HepG2 (cell line): ENCODE results near the gene MAB21L4. TPM values are rescaled to one million over a fixed set of nuclear protein-coding genes. Genes with fewer than 3 reads are reported as not detected.

Source experiments
- ATF7-NPFF ChIP-seq: sonication (generic); formaldehyde crosslinking; IDR thresholded peaks from 2 replicates; pipeline ENCODE4 v1.8.1; 2023; ENCODE audit warnings: mild to moderate bottlenecking, low read depth, missing genetic modification reagents, moderate library complexity
- ATRX ChIP-seq: sonication (generic); formaldehyde crosslinking; IDR thresholded peaks from 2 replicates; pipeline ENCODE4 v1.4.0; 2020; ENCODE audit warnings: missing genetic modification reagents, borderline replicate concordance
- CCDC6 ChIP-seq: sonication (generic); formaldehyde crosslinking; IDR thresholded peaks from 2 replicates; pipeline ENCODE4 v1.8.1; 2022; ENCODE audit warnings: mild to moderate bottlenecking, missing genetic modification reagents, moderate library complexity
- CENPX ChIP-seq: sonication (generic); formaldehyde crosslinking; IDR thresholded peaks from 2 replicates; pipeline ENCODE4 v1.9.0; 2021; ENCODE audit warnings: mild to moderate bottlenecking, missing genetic modification reagents, moderate library complexity
- E2F2 ChIP-seq: sonication (generic); formaldehyde crosslinking; IDR thresholded peaks from 2 replicates; pipeline ENCODE4 v1.4.0; 2020; ENCODE audit warnings: missing genetic modification reagents, borderline replicate concordance
- FOXM1 ChIP-seq: sonication (generic); formaldehyde crosslinking; IDR thresholded peaks from 2 replicates; pipeline ENCODE4 v1.5.0; 2020; ENCODE audit warnings: missing genetic modification reagents
- FOXP4 ChIP-seq: sonication (generic); formaldehyde crosslinking; IDR thresholded peaks from 2 replicates; pipeline ENCODE4 v1.4.0; 2020; ENCODE audit warnings: missing genetic modification reagents
- GTF3A ChIP-seq: sonication (generic); formaldehyde crosslinking; conservative IDR thresholded peaks from 2 replicates; pipeline ENCODE4 v1.4.0; 2020; ENCODE audit warnings: mild to moderate bottlenecking, missing genetic modification reagents
- HOXA9 ChIP-seq: sonication (generic); formaldehyde crosslinking; IDR thresholded peaks from 2 replicates; pipeline ENCODE4 v1.8.1; 2022; ENCODE audit warnings: missing genetic modification reagents, mild to moderate bottlenecking, moderate library complexity, borderline replicate concordance
- KDM1A ChIP-seq: IDR thresholded peaks from 2 replicates; pipeline ENCODE4 v1.6.1; 2016; ENCODE audit warnings: missing compliant biosample characterization
- KDM3A ChIP-seq: IDR thresholded peaks from 2 replicates; pipeline ENCODE4 v1.6.1; 2018; ENCODE audit warnings: low read depth, missing compliant biosample characterization
- MIER2 ChIP-seq: IDR thresholded peaks from 2 replicates; pipeline ENCODE4 v1.6.1; 2016; ENCODE audit warnings: missing biosample characterization, missing genetic modification reagents
- PTBP1 ChIP-seq: fragments of 200-400 bp; formaldehyde crosslinking; IDR thresholded peaks from 2 replicates; pipeline ENCODE4 v1.6.1; 2018; ENCODE audit warnings: low read length, low read depth; ENCODE audit not compliant: poor library complexity, severe bottlenecking
- SATB2 ChIP-seq: sonication (generic); formaldehyde crosslinking; IDR thresholded peaks from 2 replicates; pipeline ENCODE4 v1.5.0; 2020; ENCODE audit warnings: missing genetic modification reagents
- SYNCRIP ChIP-seq: fragments of 200-400 bp; formaldehyde crosslinking; IDR thresholded peaks from 2 replicates; pipeline ENCODE4 v1.6.1; 2018; ENCODE audit warnings: mild to moderate bottlenecking, low read depth, low read length; ENCODE audit not compliant: insufficient read depth
- TMF1 ChIP-seq: sonication (generic); formaldehyde crosslinking; IDR thresholded peaks from 2 replicates; pipeline ENCODE4 v1.8.1; 2022; ENCODE audit warnings: low read depth, missing genetic modification reagents
- ZBTB4 ChIP-seq: sonication (generic); formaldehyde crosslinking; IDR thresholded peaks from 2 replicates; pipeline ENCODE4 v1.4.0; 2020; ENCODE audit warnings: missing genetic modification reagents, mild to moderate bottlenecking, borderline replicate concordance
- ZBTB7A ChIP-seq: sonication (generic); formaldehyde crosslinking; IDR thresholded peaks from 2 replicates; pipeline ENCODE4 v1.8.0; 2022; ENCODE audit warnings: mild to moderate bottlenecking, missing genetic modification reagents
- ZNF205 ChIP-seq: IDR thresholded peaks from 2 replicates; pipeline ENCODE4 v1.6.1; 2018; ENCODE audit warnings: missing biosample characterization, missing genetic modification reagents
- ZNF431 ChIP-seq: sonication (generic); formaldehyde crosslinking; IDR thresholded peaks from 2 replicates; pipeline ENCODE4 v1.9.0; 2022; ENCODE audit warnings: missing genetic modification reagents, low read depth, mild to moderate bottlenecking, borderline replicate concordance
- ZNF567 ChIP-seq: sonication (generic); formaldehyde crosslinking; IDR thresholded peaks from 2 replicates; pipeline ENCODE4 v1.8.1; 2023; ENCODE audit warnings: mild to moderate bottlenecking, missing genetic modification reagents, borderline replicate concordance
- ZNF569 ChIP-seq: sonication (generic); formaldehyde crosslinking; IDR thresholded peaks from 2 replicates; pipeline ENCODE4 v1.5.0; 2020; ENCODE audit warnings: mild to moderate bottlenecking, missing genetic modification reagents, moderate library complexity, borderline replicate concordance
- ZNF629 ChIP-seq: sonication (generic); formaldehyde crosslinking; conservative IDR thresholded peaks from 2 replicates; pipeline ENCODE4 v1.5.0; 2020; ENCODE audit warnings: missing genetic modification reagents
- ZNF792 ChIP-seq: IDR thresholded peaks from 2 replicates; pipeline ENCODE4 v1.6.1; 2016
- polyA plus RNA-seq, 8 experiments: library from polyadenylated mRNA; depleted of rRNA in 3 of 8; stranded (reverse) in 7 of 8; unstranded in 1 of 8; fragments of >200 nt; fragmentation: Illumina TruSeq in 4 of 8; extraction: Trizol in 4 of 8; gene quantifications; 2 replicates each; pipeline versions ENCODE4 v1.2.1 to v1.2.3, GENCODE V29; 2011 to 2016; ENCODE audit warnings: low read depth in 4 of 8, missing spikeins in 1 of 8, mixed read lengths in 1 of 8; ENCODE audit not compliant: insufficient read depth in 1 of 8
- total RNA-seq, 5 experiments: library from RNA; depleted of rRNA; stranded (reverse); fragments of >200 nt; fragmentation: Illumina TruSeq; extraction: Trizol; gene quantifications; 2 replicates each; pipeline ENCODE4 v1.2.3, GENCODE V29; 2016; ENCODE audit warnings: low read depth in 1 of 5

MAB21L4 gene
- total and polyA plus RNA-seq, 2 of the 13 experiments (the other 11 are each of a cell fraction or from before 2014, with no cell fraction given), result 3.0 to 14.0 TPM

GRCh38 chr2:240851078-240851991 lies 44.6 kb downstream of the MAB21L4 start (continued):
- TF ChIP-seq CENPX (CRISPR knock-in tag), result no peak
- no peak for TF ChIP-seq ZNF569
- no peak for TF ChIP-seq PTBP1
- TF ChIP-seq TMF1 (CRISPR knock-in tag), result no peak
- no peak for TF ChIP-seq ATF7-NPFF
- TF ChIP-seq ZNF431, result no peak
- TF ChIP-seq ZBTB7A (CRISPR knock-in tag), result peak; percentile 68; the same call in 1 of the 2 replicates
- no peak for TF ChIP-seq E2F2
- TF ChIP-seq ZNF205 (CRISPR knock-in tag), result no peak
- no peak for TF ChIP-seq KDM1A (CRISPR knock-in tag)
- TF ChIP-seq MIER2 (CRISPR knock-in tag), result 0 out of 2 replicates have a peak, but pooled peaks have one; percentile 49
- no peak for TF ChIP-seq GTF3A (CRISPR knock-in tag)
- no peak for TF ChIP-seq SYNCRIP
- no peak for TF ChIP-seq SATB2
- TF ChIP-seq CCDC6 (CRISPR knock-in tag), result no peak
- TF ChIP-seq HOXA9 (CRISPR knock-in tag), result no peak
- no peak for TF ChIP-seq ZNF629 (CRISPR knock-in tag)
- no peak for TF ChIP-seq ATRX (CRISPR knock-in tag)
- no peak for TF ChIP-seq FOXM1 (CRISPR knock-in tag)
- peak; percentile 88; the same call in 1 of the 2 replicates for TF ChIP-seq KDM3A
- TF ChIP-seq ZBTB4 (CRISPR knock-in tag), result peak; percentile 94; the same call in 1 of the 2 replicates
- TF ChIP-seq FOXP4, result no peak
- TF ChIP-seq ZNF567 (CRISPR knock-in tag), result peak; percentile 27; the same call in 1 of the 2 replicates
- TF ChIP-seq ZNF792 (CRISPR knock-in tag), result no peak
